Measurements from ENCODE around the gene ASPSCR1.

The ASPSCR1 gene

GRCh38 chr17:81991684-81992305, 14.4 kb downstream of the ASPSCR1 start:
- no peak overlapping the region for H3K4me3 ChIP-seq (ENCODE audit: insufficient read depth in 1 of 2, low read depth in 1 of 2, low read length in 2 of 2)
- H3K4me1 ChIP-seq (ENCODE audit: control insufficient read depth, insufficient read depth, low read depth, low read length) = peaks cover 39% of the 10 kb centered on the region
- peaks cover 50% of the 10 kb centered on the region for H3K79me1 ChIP-seq (replicated peaks; ENCODE audit: low read length, poor library complexity, severe bottlenecking)
- H3K18ac ChIP-seq (ENCODE audit: low read depth in 1 of 2, low read length in 2 of 2) = peak overlapping the region; percentile 78 to 82
- no peak overlapping the region for H2AK5ac ChIP-seq (ENCODE audit: low read length, severe bottlenecking)
- peak overlapping the region; percentile 34 for H2BK5ac ChIP-seq (ENCODE audit: low read depth, low read length, poor library complexity, severe bottlenecking)
- no peak overlapping the region for H2BK120ac ChIP-seq (ENCODE audit: low read depth, low read length)
- H2AFZ ChIP-seq (ENCODE audit: low read depth, low read length) = no peak overlapping the region
- H4K8ac ChIP-seq (ENCODE audit: low read length) = peak overlapping the region; percentile 85
- H3K27ac ChIP-seq (ENCODE audit: low read length, poor library complexity, severe bottlenecking) = peak overlapping the region; percentile 40
- peak overlapping the region; percentile 50 for H3K4me2 ChIP-seq (ENCODE audit: low read length, poor library complexity, severe bottlenecking)
- DNase-seq = peak; percentile 59
- H2BK15ac ChIP-seq (ENCODE audit: low read depth, poor library complexity, severe bottlenecking) = peak overlapping the region; percentile 17
- H3K14ac ChIP-seq (ENCODE audit: low read length in 2 of 2) = peak overlapping the region in 1 of 2 experiments; percentile 53
- no peaks in the 10 kb centered on the region for H3K9me3 ChIP-seq (ENCODE audit: control insufficient read depth, low read length)
- H3K36me3 ChIP-seq (ENCODE audit: control insufficient read depth in 1 of 2, insufficient read depth in 2 of 2, low read depth in 1 of 2, low read length in 2 of 2) = peaks cover 18 to 79% of the 10 kb centered on the region in 2 experiments
- no peak overlapping the region for H3K23ac ChIP-seq (ENCODE audit: low read length in 2 of 2)
- H4K91ac ChIP-seq (ENCODE audit: low read length) = peak overlapping the region; percentile 48
- peak overlapping the region in 1 of 2 experiments; percentile 72 for H2BK12ac ChIP-seq (ENCODE audit: low read length in 2 of 2)
- H3K9ac ChIP-seq (ENCODE audit: low read length) = no peak overlapping the region
- peak overlapping the region; percentile 61 to 65 for H3K4ac ChIP-seq (ENCODE audit: low read depth in 1 of 2, low read length in 2 of 2)
- no peaks in the 10 kb centered on the region for H3K27me3 ChIP-seq (ENCODE audit: control insufficient read depth in 1 of 2, insufficient read depth in 1 of 2, low read length in 2 of 2)
- WGBS = 40% methylated on average over 31 of the region's 31 CpGs

DNA sequence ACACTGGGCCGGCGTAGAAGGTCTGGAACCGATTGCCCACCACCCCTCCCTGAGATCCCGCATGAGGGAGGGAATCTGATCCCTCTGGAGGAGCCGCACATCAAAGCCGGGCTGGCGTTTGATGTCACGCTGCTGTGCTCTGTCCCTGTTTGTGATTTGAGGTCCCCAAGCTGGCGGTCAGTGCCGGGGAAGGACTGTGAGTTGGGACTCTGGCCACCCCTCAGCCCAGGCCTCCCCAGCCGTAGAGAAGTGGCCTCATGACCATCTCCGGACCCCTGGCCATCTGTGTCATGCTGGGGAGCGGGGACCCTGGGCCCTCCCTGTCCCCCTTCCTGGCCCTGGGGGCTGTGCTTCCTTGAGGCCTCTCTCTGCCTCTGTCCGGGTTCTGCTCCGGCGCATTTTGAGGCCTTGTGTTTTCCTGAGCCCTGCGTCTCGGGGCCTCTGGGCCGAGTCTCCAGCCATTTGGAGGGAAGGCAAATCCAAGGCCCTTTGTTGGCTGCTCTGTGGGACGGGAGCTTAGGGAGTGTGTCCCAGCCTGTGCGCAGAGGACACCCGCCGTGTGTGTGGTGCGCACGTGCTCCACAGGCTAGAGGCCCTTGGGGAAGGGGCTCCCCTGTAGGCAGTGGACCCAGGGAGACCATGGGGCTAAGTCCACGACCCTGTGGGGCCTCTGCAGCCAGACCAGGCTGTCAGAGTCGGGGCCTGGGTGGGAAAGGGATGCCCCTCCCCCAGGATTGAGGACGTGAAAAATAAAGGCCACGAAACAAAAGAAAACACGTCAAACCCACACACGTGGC, 15.1 kb downstream of the ASPSCR1 start:
- H4K91ac ChIP-seq (ENCODE audit: low read length) = peak overlapping the region; percentile 48
- H3K23ac ChIP-seq (ENCODE audit: low read length in 2 of 2) = no peak overlapping the region
- H2BK12ac ChIP-seq (ENCODE audit: low read length in 2 of 2) = peak overlapping the region; percentile 40 to 72
- peak overlapping the region; percentile 61 for H2BK120ac ChIP-seq (ENCODE audit: low read depth, low read length)
- H3K4ac ChIP-seq (ENCODE audit: low read depth in 1 of 2, low read length in 2 of 2) = peak overlapping the region; percentile 29 to 65
- H2BK15ac ChIP-seq (ENCODE audit: low read depth, poor library complexity, severe bottlenecking) = peak overlapping the region; percentile 26
- peak overlapping the region; percentile 75 to 82 for H3K18ac ChIP-seq (ENCODE audit: low read depth in 1 of 2, low read length in 2 of 2)
- peak overlapping the region; percentile 50 for H3K4me2 ChIP-seq (ENCODE audit: low read length, poor library complexity, severe bottlenecking)
- H2AK5ac ChIP-seq (ENCODE audit: low read length, severe bottlenecking) = no peak overlapping the region
- no peak overlapping the region for H3K9ac ChIP-seq (ENCODE audit: low read length)
- peak overlapping the region; percentile 35 for H4K8ac ChIP-seq (ENCODE audit: low read length)
- H3K4me3 ChIP-seq (ENCODE audit: insufficient read depth in 1 of 2, low read depth in 1 of 2, low read length in 2 of 2) = no peak overlapping the region
- H3K14ac ChIP-seq (ENCODE audit: low read length in 2 of 2) = peak overlapping the region in 1 of 2 experiments; percentile 59
- peaks cover 41% of the 10 kb centered on the region for H3K4me1 ChIP-seq (ENCODE audit: control insufficient read depth, insufficient read depth, low read depth, low read length)
- H3K9me3 ChIP-seq (ENCODE audit: control insufficient read depth, low read length) = no peaks in the 10 kb centered on the region
- 77% methylated on average over 31 of the region's 31 CpGs for WGBS
- no peak for DNase-seq
- peaks cover 19 to 78% of the 10 kb centered on the region in 2 experiments for H3K36me3 ChIP-seq (ENCODE audit: control insufficient read depth in 1 of 2, insufficient read depth in 2 of 2, low read depth in 1 of 2, low read length in 2 of 2)
- H3K27me3 ChIP-seq (ENCODE audit: control insufficient read depth in 1 of 2, insufficient read depth in 1 of 2, low read length in 2 of 2) = no peaks in the 10 kb centered on the region
- H3K27ac ChIP-seq (ENCODE audit: low read length, poor library complexity, severe bottlenecking) = no peak overlapping the region
- no peak overlapping the region for H2BK5ac ChIP-seq (ENCODE audit: low read depth, low read length, poor library complexity, severe bottlenecking)
- H3K79me1 ChIP-seq (replicated peaks; ENCODE audit: low read length, poor library complexity, severe bottlenecking) = peaks cover 47% of the 10 kb centered on the region
- no peak overlapping the region for H2AFZ ChIP-seq (ENCODE audit: low read depth, low read length)

- H2BK5ac ChIP-seq (ENCODE audit: low read depth, low read length, poor library complexity, severe bottlenecking) = no peak overlapping the region
- no peaks in the 10 kb centered on the region for H3K27me3 ChIP-seq (ENCODE audit: control insufficient read depth in 1 of 2, insufficient read depth in 1 of 2, low read length in 2 of 2)
- H3K9ac ChIP-seq (ENCODE audit: low read length) = no peak overlapping the region
- H3K9me3 ChIP-seq (ENCODE audit: control insufficient read depth, low read length) = no peaks in the 10 kb centered on the region
- WGBS = 96% methylated on average over 37 of the region's 37 CpGs
- no peak overlapping the region for H3K4me2 ChIP-seq (ENCODE audit: low read length, poor library complexity, severe bottlenecking)
- no peak overlapping the region for H3K27ac ChIP-seq (ENCODE audit: low read length, poor library complexity, severe bottlenecking)
- no peak overlapping the region for H2BK15ac ChIP-seq (ENCODE audit: low read depth, poor library complexity, severe bottlenecking)
- H2AK5ac ChIP-seq (ENCODE audit: low read length, severe bottlenecking) = no peak overlapping the region
- H3K14ac ChIP-seq (ENCODE audit: low read length in 2 of 2) = no peak overlapping the region
- no peak overlapping the region for H3K23ac ChIP-seq (ENCODE audit: low read length in 2 of 2)
- H4K91ac ChIP-seq (ENCODE audit: low read length) = no peak overlapping the region
- no peak overlapping the region for H3K18ac ChIP-seq (ENCODE audit: low read depth in 1 of 2, low read length in 2 of 2)
- H2BK12ac ChIP-seq (ENCODE audit: low read length in 2 of 2) = peak overlapping the region in 1 of 2 experiments; percentile 15
- DNase-seq = no peak
- H3K79me1 ChIP-seq (replicated peaks; ENCODE audit: low read length, poor library complexity, severe bottlenecking) = peaks cover 43% of the 10 kb centered on the region
- H2AFZ ChIP-seq (ENCODE audit: low read depth, low read length) = no peak overlapping the region
- no peak overlapping the region for H2BK120ac ChIP-seq (ENCODE audit: low read depth, low read length)
- H4K8ac ChIP-seq (ENCODE audit: low read length) = no peak overlapping the region
- H3K36me3 ChIP-seq (ENCODE audit: control insufficient read depth in 1 of 2, insufficient read depth in 2 of 2, low read depth in 1 of 2, low read length in 2 of 2) = peaks cover 19 to 75% of the 10 kb centered on the region in 2 experiments
- H3K4ac ChIP-seq (ENCODE audit: low read depth in 1 of 2, low read length in 2 of 2) = no peak overlapping the region
- H3K4me1 ChIP-seq (ENCODE audit: control insufficient read depth, insufficient read depth, low read depth, low read length) = peaks cover 42% of the 10 kb centered on the region
- no peak overlapping the region for H3K4me3 ChIP-seq (ENCODE audit: insufficient read depth in 1 of 2, low read depth in 1 of 2, low read length in 2 of 2)
These were observed 16.5 kb downstream of the ASPSCR1 start for GRCh38 chr17:81993729-81994592.

All from mesenchymal stem cell (in vitro differentiated cells and primary cell).